PC-3 (cell line): ENCODE data around the gene CCDC110. TPM values are rescaled to one million over a fixed set of nuclear protein-coding genes. Genes with fewer than 3 reads are reported as not detected.

ENCODE experiments used
- ATAC-seq: fragments of 200-7000 bp; cut with Tn5 transposase; 2 replicates; pipeline ENCODE4 v1.9.1; 2020; ENCODE audit warnings: mild to moderate bottlenecking, moderate library complexity
- BruUV-seq: library from RNA; stranded (reverse); fragments of 400-500 nt; replicated peaks from 2 replicates; lab custom pipeline; 2021; lab: Mats Ljungman, UMichigan
- CTCF ChIA-PET: fragments of 300-600 bp; sonication (Branson Sonifier 250); formaldehyde crosslinking; loops from one replicate; lab custom pipeline; 2022; ENCODE audit warnings: antibody characterized with exemption; lab: Charles Lee
- POLR2A ChIA-PET: fragments of 300-600 bp; sonication (Branson Sonifier 250); formaldehyde crosslinking; loops from one replicate; lab custom pipeline; 2022; ENCODE audit warnings: antibody characterized with exemption; ENCODE audit not compliant: unreplicated experiment; lab: Charles Lee
- DNase-seq: peaks from one replicate; pipeline ENCODE4 v3.0.0-alpha.2; 2015
- H2AFZ ChIP-seq: fragments of 300-600 bp; sonication (generic); 2 replicates; pipeline ENCODE4 v1.6.0; 2016; ENCODE audit warnings: antibody characterized with exemption, low read length
- H3F3A ChIP-seq: fragments of 300-600 bp; sonication (generic); one replicate; pipeline ENCODE4 v1.6.0; 2017; ENCODE audit warnings: antibody characterized with exemption, low read length, control low read depth, mild to moderate bottlenecking; ENCODE audit not compliant: unreplicated experiment
- H3K27ac ChIP-seq: fragments of 300-600 bp; sonication (generic); 2 replicates; pipeline ENCODE4 v1.5.1; 2016; ENCODE audit warnings: mild to moderate bottlenecking, low read length
- H3K27me3 ChIP-seq: fragments of 300-600 bp; sonication (generic); 2 replicates; pipeline ENCODE4 v1.6.1; 2016; ENCODE audit warnings: low read length, mixed read lengths
- H3K36me3 ChIP-seq: fragments of 300-600 bp; sonication (generic); 2 replicates; pipeline ENCODE4 v1.6.1; 2016; ENCODE audit warnings: low read depth, mixed run types, low read length, mixed read lengths
- H3K4me1 ChIP-seq: fragments of 300-600 bp; sonication (generic); 2 replicates; pipeline ENCODE4 v1.5.1; 2016; ENCODE audit warnings: low read length; ENCODE audit not compliant: insufficient read depth
- H3K4me2 ChIP-seq: fragments of 300-600 bp; sonication (generic); 2 replicates; pipeline ENCODE4 v1.6.0; 2016; ENCODE audit warnings: low read length
- H3K4me3 ChIP-seq: fragments of 300-600 bp; sonication (generic); 2 replicates; pipeline ENCODE4 v1.5.1; 2016; ENCODE audit warnings: mild to moderate bottlenecking, low read length, mixed read lengths
- H3K79me2 ChIP-seq: fragments of 300-600 bp; sonication (generic); 2 replicates; pipeline ENCODE4 v1.6.1; 2017; ENCODE audit warnings: low read length, mixed read lengths
- H3K9ac ChIP-seq: fragments of 300-600 bp; sonication (generic); 2 replicates; pipeline ENCODE4 v1.6.0; 2016; ENCODE audit warnings: mild to moderate bottlenecking, low read length
- H3K9me2 ChIP-seq: fragments of 300-600 bp; sonication (generic); replicated peaks from 2 replicates; pipeline ENCODE4 v1.6.1; 2016; ENCODE audit warnings: mixed run types, low read length, mixed read lengths
- H3K9me3 ChIP-seq: fragments of 300-600 bp; sonication (generic); 2 replicates; pipeline ENCODE4 v1.6.1; 2016; ENCODE audit warnings: low read length, mixed read lengths
- H4K20me1 ChIP-seq: fragments of 300-600 bp; sonication (generic); 2 replicates; pipeline ENCODE4 v1.6.1; 2016; ENCODE audit warnings: low read length, mixed read lengths
- CTCF ChIP-seq: fragments of 300-600 bp; sonication (generic); conservative IDR thresholded peaks from 2 replicates; pipeline ENCODE4 v1.5.1; 2017; ENCODE audit warnings: antibody characterized with exemption, low read depth, mild to moderate bottlenecking, low read length
- EZH2 ChIP-seq: fragments of 300-600 bp; sonication (generic); IDR thresholded peaks from one replicate; pipeline ENCODE4 v1.6.1; 2017; ENCODE audit warnings: antibody characterized with exemption, mild to moderate bottlenecking, low read length; ENCODE audit not compliant: unreplicated experiment
- EZH2phosphoT487 ChIP-seq: fragments of 300-600 bp; sonication (generic); IDR thresholded peaks from 2 replicates; pipeline ENCODE4 v1.6.1; 2018; ENCODE audit warnings: mild to moderate bottlenecking, antibody characterized with exemption, low read length, borderline replicate concordance
- intact Hi-C: fragments of 100-400 bp; cut with micrococcal nuclease; formaldehyde crosslinking; loops from 2 replicates; pipeline ENCODE4 v1.9.0; 2023
- total RNA-seq: library from RNA; depleted of rRNA; stranded (reverse); fragments of >200 nt; gene quantifications from 2 replicates; pipeline ENCODE4 v1.2.3, GENCODE V29; 2014

The CCDC110 gene
- total RNA-seq, 1 experiment from 2014 or later: 0.62 TPM

- no peaks in the 10 kb centered on the region for H3K9me2 ChIP-seq
- ATAC-seq: no peak
- no peaks in the 10 kb centered on the region for H3K9me3 ChIP-seq
- no TSS peak for BruUV-seq
- no peak overlapping the region for H3K4me3 ChIP-seq
- TF ChIP-seq CTCF (no peak), EZH2phosphoT487 (no peak), EZH2 (no peak)
- no peaks in the 10 kb centered on the region for H3F3A ChIP-seq
- no peak overlapping the region for H3K27ac ChIP-seq
- H4K20me1 ChIP-seq: no peaks in the 10 kb centered on the region
- CTCF ChIA-PET: interaction anchor here (0.6 kb wide), 1 partner anchor 23 kb away, joined by 7 read pairs; no protein-coding TSS in a partner anchor
- no peaks in the 10 kb centered on the region for H3K36me3 ChIP-seq
- peaks cover 5% of the 10 kb centered on the region for H3K4me1 ChIP-seq
- no peak overlapping the region for H2AFZ ChIP-seq
- DNase-seq: no peak
- intact Hi-C loops: no loop called here
- H3K79me2 ChIP-seq: peaks cover 22% of the 10 kb centered on the region
- no peak overlapping the region for H3K4me2 ChIP-seq
- H3K27me3 ChIP-seq: no peaks in the 10 kb centered on the region
- POLR2A ChIA-PET: interaction anchor here (0.7 kb wide), 1 partner anchor 168 kb away, joined by 17 read pairs; no protein-coding TSS in a partner anchor
- H3K9ac ChIP-seq: no peak overlapping the region
Measured at GRCh38 chr4:185426960-185427688, 44.4 kb downstream of the CCDC110 start.

GRCh38 chr4:185425647-185426352 is 45.7 kb downstream of the CCDC110 start, which contains the start of gene UFSP2:
Gene UFSP2 (minus strand): TSS chr4:185425964. CDS start chr4:185425868, 96 bp downstream.
- no peaks in the 10 kb centered on the region for H4K20me1 ChIP-seq
- H3K4me1 ChIP-seq: peaks cover 5% of the 10 kb centered on the region
- peak within 1 kb of the TSS; percentile 98 for H3K9ac ChIP-seq
- no peaks in the 10 kb centered on the region for H3K9me2 ChIP-seq
- peaks cover 22% of the 10 kb centered on the region for H3K79me2 ChIP-seq
- CTCF ChIA-PET: interaction anchor here (1.0 kb wide), 1 partner anchor 172 kb away, joined by 3 read pairs; no protein-coding TSS in a partner anchor
- POLR2A ChIA-PET: interaction anchor here (0.6 to 1.0 kb wide), 4 partner anchors 15 to 120 kb away, joined by 3 to 5 read pairs (median 4); partner anchors contain the start of gene ANKRD37
- no peak for TF ChIP-seq EZH2phosphoT487
- TF ChIP-seq CTCF: no peak
- TF ChIP-seq EZH2: no peak
- H3K36me3 ChIP-seq: no peaks in the 10 kb centered on the region
- H3K4me3 ChIP-seq: peak within 1 kb of the TSS; percentile 95
- no peaks in the 10 kb centered on the region for H3K27me3 ChIP-seq
- peak; percentile 72 for DNase-seq
- peak within 1 kb of the TSS; percentile 87 for H3K4me2 ChIP-seq
- peak within 1 kb of the TSS; percentile 97 for H2AFZ ChIP-seq
- intact Hi-C loops: loop anchor here (2.0 kb wide), 1 partner anchor 29 kb away; the partner anchor contains the start of gene ANKRD37
- ATAC-seq: peak; percentile 89
- H3F3A ChIP-seq: no peaks in the 10 kb centered on the region
- no peaks in the 10 kb centered on the region for H3K9me3 ChIP-seq
- BruUV-seq: no TSS peak
- peak within 1 kb of the TSS; percentile 83 for H3K27ac ChIP-seq
